NCI-H82 treated with DMSO at 0.1 percent for 48 hours (cell line): ENCODE measurements around the gene RPL31.

ENCODE experiments used
- DNase-seq: peaks from one replicate; lab custom pipeline; 2025; ENCODE audit not compliant: unreplicated experiment; lab: John Stamatoyannopoulos, UW

RPL31 gene

DNA sequence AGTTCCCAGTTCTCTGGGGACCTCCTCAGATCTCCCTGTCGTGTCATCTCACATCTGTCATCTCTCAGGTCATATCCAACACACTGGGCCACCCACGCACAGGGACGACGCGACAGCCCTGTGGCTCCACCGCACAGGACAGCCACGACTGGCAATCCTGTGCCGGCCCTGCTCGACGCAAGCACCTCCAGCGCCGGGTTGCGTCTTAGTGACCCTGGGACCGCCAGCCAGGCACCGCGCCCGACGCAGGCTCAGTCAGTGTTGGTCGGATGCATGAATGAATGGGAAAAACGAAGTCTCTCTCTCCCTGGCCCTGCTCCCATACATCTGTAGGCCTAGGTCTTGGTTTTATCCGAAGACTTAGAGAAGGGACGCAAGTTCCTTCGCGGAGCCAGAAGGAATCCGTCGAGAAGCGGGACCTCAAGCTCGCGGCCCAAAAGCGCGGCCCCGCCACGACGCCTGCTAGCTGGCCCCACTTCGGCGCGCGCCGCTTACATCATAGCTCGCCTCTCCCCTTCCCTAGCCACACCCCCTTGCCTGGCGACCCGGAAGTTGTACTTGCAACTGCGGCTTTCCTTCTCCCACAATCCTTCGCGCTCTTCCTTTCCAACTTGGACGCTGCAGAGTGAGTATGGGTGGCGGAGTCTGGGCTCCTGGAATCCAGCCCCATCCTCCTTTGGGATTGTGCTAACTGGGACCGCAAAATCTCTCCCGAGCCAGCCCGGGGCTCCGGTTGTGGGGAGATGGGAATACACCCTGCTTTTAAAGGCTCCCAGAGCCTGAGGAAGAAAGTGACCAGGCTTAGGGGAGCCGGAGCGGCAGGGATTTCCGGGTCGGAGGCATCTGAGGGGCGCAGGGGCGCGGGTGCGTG, at the start of gene RPL31:
RPL31 (plus strand) TSS at position 599 of the 871 bp plus-strand sequence. CDS start 413 bp downstream, outside the sequence.
- DNase-seq = peak; percentile 85

DNA sequence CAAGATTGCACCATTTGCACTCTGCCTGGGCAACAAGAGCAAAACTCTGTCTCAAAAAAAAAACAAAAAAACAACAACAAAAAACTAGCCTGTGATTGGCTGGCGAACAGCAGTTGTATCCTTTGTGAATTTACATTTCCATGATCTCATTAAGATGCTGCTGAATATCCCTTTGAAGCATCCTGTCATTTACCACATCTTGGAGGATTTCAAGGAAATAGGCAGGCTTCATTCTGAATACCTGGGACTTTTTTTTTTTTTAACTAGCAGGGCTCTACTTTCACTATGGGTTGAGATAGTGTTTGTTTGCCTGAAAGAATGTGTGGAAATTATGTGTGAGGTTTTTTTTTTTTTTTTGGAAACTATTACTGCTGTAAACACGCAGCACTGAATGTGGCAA, 49.6 kb upstream of the RPL31 start:
- DNase-seq = no peak

DNA sequence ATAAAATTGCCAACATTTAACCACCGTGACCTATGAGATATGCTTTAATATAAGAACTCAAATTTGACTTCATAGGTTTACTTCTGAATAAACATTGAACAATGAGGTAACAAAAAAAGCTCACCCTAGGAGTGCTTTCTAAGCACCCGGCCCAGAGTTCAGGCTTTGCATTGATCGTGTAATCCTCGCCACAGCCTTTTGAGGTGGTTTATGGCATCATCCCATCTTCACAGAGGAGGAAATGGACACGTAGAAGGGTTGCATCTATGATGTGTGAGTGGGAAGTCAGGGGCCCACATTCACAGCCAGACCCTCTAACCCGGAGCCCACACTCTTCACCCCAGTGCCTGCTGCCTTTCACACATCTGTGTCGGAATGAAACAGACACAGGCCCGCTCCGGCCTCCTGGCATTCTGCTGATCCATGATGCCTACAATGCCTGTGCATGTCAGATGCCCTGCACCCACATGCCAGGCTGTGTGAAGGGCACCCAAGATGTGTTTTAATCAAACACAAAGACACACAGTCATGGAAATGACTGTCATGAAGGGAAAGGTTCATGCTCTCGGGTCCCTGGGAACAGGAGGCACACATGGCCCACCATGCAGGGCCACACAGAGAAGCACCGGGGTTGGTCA, 48.6 kb upstream of the RPL31 start:
- DNase-seq = no peak

DNA sequence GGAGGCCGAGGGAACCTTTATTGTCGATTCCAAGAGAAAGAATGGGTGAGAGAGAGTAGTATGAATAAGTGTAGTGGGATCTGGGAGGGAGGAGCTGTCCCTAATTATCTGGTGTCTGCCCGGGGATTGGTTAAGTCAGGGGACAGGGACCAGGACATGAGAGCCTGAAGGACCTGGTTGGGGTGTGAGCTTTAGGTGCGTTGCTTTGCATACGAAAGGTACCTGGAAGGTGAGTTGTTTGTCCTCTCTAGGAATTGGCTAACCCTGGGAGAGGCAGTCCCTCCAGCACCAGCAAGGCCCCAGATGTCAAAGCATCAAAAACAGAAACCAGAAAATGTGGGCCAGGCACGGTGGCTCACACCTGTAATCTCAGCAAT, 48.1 kb upstream of the RPL31 start:
- DNase-seq = no peak

DNA sequence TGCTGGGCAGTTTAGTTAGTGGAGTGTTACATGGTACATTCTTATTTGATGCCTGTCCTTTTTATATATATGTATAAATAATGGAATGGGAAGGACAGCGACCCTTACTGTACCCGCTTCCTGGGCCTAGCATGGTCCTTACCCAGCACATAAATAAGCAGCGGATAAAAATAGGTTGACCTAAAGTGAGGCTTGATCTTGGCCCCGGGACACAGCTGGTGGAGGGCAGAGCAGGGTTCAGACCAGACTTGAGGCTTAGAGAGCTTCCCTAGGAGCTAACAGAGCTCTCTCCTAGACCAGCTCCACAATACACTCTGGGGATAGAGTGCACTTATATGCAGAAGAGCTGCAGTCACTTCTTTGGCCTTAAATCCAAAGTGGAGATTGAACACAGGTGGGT, 46.9 kb upstream of the RPL31 start:
- no peak for DNase-seq

DNA sequence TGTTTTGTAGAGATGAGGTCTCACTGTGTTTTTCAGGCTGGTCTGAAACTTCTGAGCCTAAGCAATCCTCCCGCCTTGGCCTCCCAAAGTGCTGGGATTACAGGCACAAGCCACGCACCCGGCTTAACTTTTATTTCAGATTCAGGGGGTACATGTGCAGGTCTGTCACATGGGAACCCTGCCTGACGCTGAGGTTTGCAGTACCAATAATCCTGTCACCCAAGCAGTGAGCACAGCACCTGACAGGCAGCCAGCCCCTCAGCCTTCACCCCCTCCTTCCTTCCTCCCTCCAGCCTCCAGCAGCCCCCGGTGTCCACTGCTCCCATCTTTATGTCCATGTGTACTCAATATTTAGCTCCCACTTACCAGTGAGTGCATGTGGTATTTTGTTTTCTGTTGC, 46.0 kb upstream of the RPL31 start:
- DNase-seq = no peak

DNA sequence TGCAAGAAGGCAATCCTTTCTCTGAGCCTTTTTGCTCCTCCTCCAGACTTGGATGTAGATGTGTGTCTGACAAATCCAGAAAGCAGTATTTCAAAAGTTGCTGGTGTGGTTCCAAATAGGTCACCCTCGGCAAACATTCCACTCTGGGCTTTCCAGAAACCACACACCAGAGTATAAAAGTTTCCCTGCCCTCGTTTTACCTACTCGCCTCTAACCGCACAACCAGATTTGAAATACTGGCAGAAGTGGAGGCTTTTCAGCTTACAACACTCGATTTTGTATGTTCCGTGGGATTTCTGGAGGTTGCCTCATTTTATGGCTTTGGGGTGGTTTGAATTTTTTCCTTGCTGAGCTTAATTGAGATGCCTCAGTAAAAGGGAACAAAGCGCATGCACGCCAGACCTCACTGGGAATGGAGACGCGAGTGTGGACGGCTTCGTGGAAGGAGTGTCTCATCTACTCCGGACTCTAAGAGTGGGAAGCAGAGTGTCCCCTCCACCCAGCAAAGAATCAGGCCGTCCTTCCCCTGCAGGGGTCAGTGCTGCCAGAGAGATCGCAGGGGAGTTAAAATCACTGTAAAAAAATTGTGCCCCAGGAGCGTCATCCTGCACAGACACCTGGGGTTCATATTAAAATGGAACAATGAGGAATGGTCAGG, 44.0 kb upstream of the RPL31 start:
- no peak for DNase-seq

DNA sequence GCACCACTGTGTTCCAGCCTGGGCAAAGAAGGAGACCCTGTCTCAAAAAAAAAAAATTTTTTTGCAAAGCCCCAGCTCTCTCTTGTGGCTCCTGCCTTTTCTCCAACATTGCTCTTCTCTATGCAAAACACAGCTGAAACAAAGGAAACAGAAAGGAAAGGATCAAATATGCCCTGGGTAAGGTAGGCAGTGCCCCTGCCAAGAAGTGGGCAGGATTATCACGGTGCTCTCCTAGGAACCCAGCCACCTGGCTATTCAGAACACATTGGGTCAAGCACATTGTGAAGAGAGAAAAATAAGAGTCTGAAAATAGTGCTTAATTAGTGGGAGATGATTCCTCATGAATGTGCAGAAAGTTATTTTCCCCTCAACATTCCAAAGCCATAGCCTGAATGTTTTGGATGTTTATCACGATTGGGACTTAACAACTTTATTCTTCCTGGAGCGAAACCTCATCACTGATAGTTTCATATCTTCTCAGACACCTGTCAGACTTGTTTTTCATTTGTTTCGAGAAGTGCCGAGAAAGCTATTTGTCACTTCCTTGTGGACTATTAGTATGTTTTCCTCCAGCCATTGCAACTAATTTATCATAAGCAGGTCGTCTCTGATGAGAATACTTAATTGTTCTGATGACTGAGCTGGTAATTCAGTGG, 42.7 kb upstream of the RPL31 start:
- no peak for DNase-seq

DNA sequence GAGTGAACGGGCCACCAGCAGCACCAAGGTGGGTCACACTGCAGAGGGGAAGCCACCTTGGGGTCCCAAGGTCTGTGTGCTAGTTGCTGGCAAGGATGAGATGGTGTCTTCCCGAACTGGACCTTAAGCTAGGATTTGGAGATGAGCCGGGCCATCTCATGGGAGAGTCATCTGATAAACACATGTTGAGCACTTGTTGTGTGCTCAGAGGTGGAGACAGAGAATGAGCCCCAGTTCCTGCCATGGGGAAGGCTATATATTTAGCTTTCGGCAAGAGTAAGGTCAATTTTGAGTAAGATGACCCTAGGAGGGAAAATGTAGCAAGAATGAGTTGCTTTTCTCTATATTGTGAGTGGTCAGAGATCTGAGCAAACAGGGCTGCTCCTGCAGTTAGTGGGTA, 41.4 kb upstream of the RPL31 start:
- no peak for DNase-seq

DNA sequence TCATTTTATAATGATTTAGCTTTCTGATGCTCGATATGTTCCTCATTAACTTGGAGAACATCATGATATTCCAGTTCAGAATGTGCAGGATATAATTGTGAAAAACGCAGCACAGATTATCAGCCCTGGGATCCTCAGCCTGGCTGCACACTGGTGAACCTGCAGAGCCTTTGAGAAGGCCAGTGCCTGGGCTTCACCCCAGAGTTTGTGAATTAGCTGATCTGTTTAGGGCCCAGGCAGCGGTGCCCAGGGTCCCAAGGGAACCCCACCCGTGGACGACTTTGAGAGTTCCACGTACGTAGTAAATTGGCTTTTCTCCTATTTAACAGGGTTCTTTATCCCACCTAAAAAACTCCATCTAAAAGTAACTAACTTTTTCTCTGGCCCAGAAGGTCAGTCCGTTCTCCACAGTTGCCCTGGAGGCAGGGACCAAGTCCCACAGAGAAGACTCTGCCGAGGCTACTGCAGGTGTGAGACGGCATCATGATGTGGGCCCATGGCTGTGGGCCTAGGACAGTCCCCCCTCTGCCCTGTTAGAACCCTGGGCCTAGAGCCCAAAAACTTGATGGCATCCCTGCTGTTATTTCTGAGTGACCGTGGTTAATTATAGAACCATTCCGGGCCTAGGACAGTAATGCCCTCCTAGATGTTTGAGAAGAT, 39.6 kb upstream of the RPL31 start:
- DNase-seq = no peak

DNA sequence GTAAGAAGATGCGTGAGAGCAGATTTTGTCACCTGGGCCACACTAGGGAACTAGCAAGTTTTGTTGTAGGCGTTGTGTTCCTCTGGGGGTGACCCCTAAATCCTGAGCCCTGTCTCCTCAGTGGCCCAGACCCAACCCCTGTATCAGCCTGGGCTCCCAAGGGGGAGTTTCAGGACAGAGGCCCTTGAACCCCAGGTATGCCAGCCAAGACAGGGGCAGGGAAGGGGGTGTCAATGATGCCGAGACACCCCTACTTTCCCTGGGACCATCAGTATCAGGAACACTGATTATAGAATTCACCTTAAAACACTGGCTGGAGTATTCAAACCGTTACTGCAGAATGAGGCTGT, 39.1 kb upstream of the RPL31 start:
- DNase-seq = no peak

DNA sequence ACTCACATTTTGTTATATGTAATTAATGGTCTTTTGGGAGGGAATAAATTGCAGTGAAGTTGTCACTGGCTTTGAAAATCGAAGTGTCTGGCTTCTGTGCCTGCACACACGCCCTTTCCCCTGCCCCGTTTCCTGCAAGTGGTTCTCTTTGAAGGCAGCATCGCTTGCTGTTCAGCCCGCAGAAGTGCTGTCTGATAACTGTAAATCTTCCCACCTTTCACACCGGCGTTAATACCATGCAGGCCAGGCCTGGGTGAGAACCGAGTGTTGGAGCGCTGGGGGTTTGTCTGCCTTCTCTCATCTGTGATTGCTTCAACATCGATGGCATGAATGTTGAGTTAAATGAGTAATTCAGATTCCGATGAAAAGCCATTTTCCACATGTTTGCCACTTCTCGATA, 37.9 kb upstream of the RPL31 start:
- DNase-seq = no peak

DNA sequence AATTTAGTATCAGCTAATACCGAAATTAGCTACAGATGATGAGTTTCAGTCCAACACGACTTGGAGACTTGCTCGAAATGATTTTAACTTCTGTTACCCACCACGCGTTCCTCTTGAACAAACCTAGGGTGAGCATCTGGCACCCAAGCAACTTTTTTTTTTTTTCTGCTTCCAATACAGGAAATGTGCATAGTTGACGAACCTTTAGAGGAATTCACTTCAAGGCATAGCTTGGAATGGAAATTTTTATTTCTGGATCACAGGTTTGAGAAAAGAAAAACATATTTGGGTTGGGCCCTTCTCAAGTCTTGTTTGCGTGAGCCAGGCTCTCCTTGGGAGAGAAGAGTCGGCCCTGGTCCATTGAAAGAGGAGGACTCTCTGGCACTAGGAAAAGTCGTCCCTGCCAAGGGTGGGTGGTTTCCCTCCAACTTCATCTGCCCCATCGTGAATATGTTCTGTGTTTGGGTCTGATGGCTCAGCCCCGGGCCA, 37.4 kb upstream of the RPL31 start:
- DNase-seq = no peak

DNA sequence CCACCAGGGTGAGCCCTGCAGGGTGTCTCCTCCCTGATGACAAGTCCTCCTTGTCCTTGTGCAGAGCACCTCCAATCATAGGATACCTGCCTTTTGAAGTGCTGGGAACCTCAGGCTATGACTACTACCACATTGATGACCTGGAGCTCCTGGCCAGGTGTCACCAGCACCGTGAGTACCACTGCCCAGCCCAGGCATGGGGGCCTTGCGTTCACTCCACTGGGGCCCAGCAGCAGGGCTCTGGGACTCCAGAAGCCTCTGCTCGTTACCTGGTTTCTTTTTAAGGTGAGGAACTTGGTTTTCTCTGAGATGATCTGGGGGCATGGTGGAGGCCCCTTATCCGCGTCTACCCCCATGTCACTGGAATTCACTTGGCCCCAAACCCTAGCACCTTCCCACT, 36.5 kb upstream of the RPL31 start:
- no peak for DNase-seq

DNA sequence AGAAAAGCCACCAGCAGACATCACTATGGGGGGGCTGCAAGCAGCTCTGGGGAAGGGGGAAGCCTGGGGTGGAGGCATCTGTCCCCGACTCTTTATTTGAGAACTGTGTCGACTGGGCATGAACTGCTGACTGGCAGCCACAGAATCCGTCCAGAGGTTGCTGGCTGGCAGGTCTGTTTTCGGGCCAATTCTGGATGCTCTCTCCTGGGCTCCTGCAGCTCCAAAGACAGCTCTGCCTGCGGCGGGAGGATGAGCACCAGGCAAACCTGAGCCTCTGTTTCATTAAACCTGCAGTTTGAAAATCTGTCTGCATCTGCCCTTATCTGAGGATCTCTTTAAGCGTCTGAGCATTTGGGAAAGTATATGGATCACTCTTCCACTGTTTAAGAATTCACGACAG, 34.4 kb upstream of the RPL31 start:
- DNase-seq = no peak

DNA sequence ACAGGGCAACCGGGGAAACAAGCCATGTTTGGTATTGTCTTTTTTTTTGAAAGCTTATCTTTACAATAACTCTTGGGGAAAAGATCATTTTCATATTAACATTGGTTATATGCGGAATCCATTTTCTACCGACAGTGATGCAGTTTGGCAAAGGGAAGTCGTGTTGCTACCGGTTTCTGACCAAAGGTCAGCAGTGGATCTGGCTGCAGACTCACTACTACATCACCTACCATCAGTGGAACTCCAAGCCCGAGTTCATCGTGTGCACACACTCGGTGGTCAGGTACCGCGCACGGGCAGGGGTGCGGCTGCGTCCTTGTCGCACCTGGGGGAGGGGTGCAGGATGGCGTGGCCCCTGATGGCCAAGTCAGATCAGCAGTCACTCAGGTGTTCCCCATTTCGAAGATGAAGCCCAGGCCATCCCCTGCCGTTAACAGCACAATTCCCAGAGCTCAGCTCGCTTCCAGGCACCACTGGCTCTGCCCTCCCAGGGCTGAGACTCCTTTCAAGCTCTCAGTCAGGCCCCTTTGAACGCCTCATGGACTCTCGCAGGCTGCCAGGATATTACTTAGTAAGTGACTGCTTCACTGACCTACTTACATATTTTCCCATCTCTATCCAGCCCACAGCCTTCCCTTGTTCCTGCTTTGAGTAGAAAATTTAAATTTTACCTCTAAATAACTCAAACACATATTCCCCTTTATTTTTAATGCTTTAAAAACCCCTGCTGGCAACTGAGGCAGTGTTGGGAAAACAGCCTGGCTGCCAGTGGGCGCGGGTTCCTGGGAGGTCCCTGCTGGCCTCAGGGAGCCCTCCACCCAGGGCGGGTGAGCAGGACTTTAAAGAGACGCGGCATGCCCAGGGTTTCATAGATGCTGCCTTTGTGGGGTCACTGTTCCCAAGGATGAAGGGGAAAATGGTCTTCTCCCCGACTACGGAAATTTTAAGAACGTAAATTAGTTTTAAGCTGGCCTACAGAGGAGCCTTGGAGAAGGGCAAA, 33.6 kb upstream of the RPL31 start:
- DNase-seq = no peak

DNA sequence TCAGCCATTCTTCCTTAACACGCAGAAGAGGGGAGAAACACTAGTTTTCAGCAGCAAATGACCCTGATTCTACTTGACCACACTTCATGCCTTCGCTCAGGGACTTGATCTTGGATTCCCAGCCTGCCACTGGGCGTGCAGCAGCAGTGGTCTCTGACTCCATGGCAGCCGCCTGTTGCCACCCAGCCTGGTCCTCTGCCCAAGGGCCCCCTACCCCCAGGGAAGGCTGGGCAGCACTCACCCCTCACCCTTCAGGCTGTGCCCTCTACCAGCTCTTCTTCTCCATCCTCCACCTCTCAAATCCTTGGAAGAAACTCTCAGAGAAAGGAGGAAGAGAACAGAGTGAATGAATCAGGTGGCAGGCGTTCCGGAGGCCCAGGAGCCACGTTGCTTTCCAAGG, 32.1 kb upstream of the RPL31 start:
- no peak for DNase-seq

DNA sequence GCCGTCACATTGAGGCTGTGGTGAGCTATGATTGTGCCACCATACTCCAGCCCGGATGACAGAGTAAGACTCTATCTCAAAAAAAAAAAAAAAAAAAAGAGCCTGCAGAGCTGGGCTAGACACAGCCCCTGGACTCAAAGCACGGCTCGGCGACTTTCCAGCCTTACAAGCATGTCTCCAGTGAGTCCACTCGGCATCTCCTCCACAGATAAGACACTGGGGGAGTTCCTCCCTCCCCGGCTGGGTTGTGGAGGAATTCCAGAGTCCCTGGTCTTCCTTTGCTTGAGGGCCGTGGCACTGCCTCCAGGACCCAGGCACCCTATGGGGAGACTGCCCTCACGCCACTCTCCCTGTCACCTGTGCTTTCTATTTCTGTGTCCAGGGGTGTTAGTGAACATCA, 30.9 kb upstream of the RPL31 start:
- no peak for DNase-seq

DNA sequence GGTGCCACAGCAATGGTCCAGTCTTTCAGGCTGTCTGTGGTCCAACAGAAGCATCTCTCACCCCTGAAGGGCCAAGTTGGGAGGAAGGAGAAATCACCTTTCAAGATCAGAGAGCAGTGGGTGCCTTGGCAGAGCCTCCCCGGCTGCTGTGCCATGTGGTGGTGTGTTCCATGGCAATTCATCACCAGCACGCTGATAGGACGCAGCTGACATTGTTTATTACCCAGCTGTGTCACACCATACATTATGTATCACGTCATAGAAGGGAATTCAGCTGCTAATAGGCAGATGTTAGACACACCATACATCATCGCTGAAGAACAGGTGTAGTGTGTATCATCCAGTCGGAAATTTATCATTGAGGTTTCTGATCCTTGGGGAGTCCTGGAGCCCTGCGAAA, 29.6 kb upstream of the RPL31 start:
- DNase-seq = no peak
